ENCODE data around the gene NCOA6.

- TF ChIP-seq CTCF (IDR thresholded peaks at IDR 0.05; ENCODE audit: low read length) (no peak), EZH2 (IDR thresholded peaks at IDR 0.05; ENCODE audit: borderline replicate concordance, low read length) (no peak)
Measured at GRCh38 chr20:34850969-34851368, 25.5 kb upstream of the NCOA6 start.
